CD8-positive, alpha-beta memory T cell (primary cell): ENCODE measurements around the gene CACNA2D2. TPM values are rescaled to one million over a fixed set of nuclear protein-coding genes. Genes with fewer than 3 reads are reported as not detected.

Experiments used
- CTCF ChIA-PET: fragments of 350-600 bp; sonication (Branson Sonifier 250); formaldehyde crosslinking; loops from one replicate; lab custom pipeline; 2021; ENCODE audit warnings: antibody characterized with exemption; lab: Charles Lee
- POLR2A ChIA-PET: fragments of 350-600 bp; sonication (Branson Sonifier 250); formaldehyde crosslinking; loops from one replicate; lab custom pipeline; 2021; ENCODE audit warnings: antibody characterized with exemption; lab: Charles Lee
- DNase-seq, 5 donors: peaks; one replicate each; pipeline versions ENCODE4 v3.0.0 to v3.0.0-alpha.2; 2020 to 2022; ENCODE audit warnings: mixed read lengths in 1 of 5
- H3K27ac ChIP-seq: one replicate; pipeline ENCODE4 v1.7.0; 2013; ENCODE audit warnings: low read depth, mild to moderate bottlenecking, low read length, moderate library complexity
- H3K27me3 ChIP-seq: 2 replicates; pipeline ENCODE4 v1.7.0; 2013; ENCODE audit warnings: low read length, mild to moderate bottlenecking; ENCODE audit not compliant: insufficient read depth, poor library complexity, severe bottlenecking
- H3K36me3 ChIP-seq: 2 replicates; pipeline ENCODE4 v1.7.0; 2013; ENCODE audit warnings: mild to moderate bottlenecking, low read length, moderate library complexity; ENCODE audit not compliant: insufficient read depth
- H3K4me1 ChIP-seq: 2 replicates; pipeline ENCODE4 v1.7.0; 2013; ENCODE audit warnings: mild to moderate bottlenecking, low read length, moderate library complexity; ENCODE audit not compliant: insufficient read depth
- H3K4me3 ChIP-seq: 2 replicates; pipeline ENCODE4 v1.7.0; 2013; ENCODE audit warnings: mild to moderate bottlenecking, low read length
- H3K9me3 ChIP-seq: 2 replicates; pipeline ENCODE4 v1.7.0; 2013; ENCODE audit warnings: mild to moderate bottlenecking, low read length
- H3K27ac Mint-ChIP-seq, 8 donors: one replicate each; pipeline ENCODE4 v1.8.0; 2020 to 2021; ENCODE audit warnings: mixed read lengths in 8 of 8, mild to moderate bottlenecking in 6 of 8, inconsistent platforms in 3 of 8, moderate library complexity in 3 of 8
- H3K27me3 Mint-ChIP-seq, 2 donors: one replicate each; pipeline ENCODE4 v1.8.0; 2020 to 2021; ENCODE audit warnings: mixed read lengths in 2 of 2, mild to moderate bottlenecking in 1 of 2, moderate library complexity in 1 of 2
- H3K36me3 Mint-ChIP-seq, 3 donors: one replicate each; pipeline ENCODE4 v1.8.0; 2020 to 2021; ENCODE audit warnings: mixed read lengths in 3 of 3, inconsistent platforms in 1 of 3, mild to moderate bottlenecking in 1 of 3
- H3K4me1 Mint-ChIP-seq, 3 donors: one replicate each; pipeline ENCODE4 v1.8.0; 2020 to 2021; ENCODE audit warnings: mixed read lengths in 3 of 3, inconsistent platforms in 1 of 3, mild to moderate bottlenecking in 1 of 3
- H3K4me3 Mint-ChIP-seq, 7 donors: one replicate each; pipeline ENCODE4 v1.8.0; 2020 to 2021; ENCODE audit warnings: mixed read lengths in 7 of 7, mild to moderate bottlenecking in 6 of 7, moderate library complexity in 4 of 7, inconsistent platforms in 2 of 7
- H3K9me3 Mint-ChIP-seq, 5 donors: one replicate each; pipeline ENCODE4 v1.8.0; 2020 to 2022; ENCODE audit warnings: mixed read lengths in 5 of 5, mild to moderate bottlenecking in 3 of 5, moderate library complexity in 2 of 5, inconsistent platforms in 1 of 5
- polyA plus RNA-seq: library from polyadenylated mRNA; unstranded; fragments of 300-500 nt; fragmentation: Illumina TruSeq; gene quantifications from one replicate; pipeline ENCODE4 v1.2.3, GENCODE V29; 2021
- total RNA-seq, 2 experiments: library from RNA; stranded (reverse); gene quantifications; one replicate each; pipeline ENCODE4 v1.2.3, GENCODE V29; 2021

CACNA2D2 gene
- total and polyA plus RNA-seq, 3 experiments from 2014 or later = 0.73 to 2.6 (median 1.1) TPM

- peaks cover 7 to 13% (median 12%) of the 10 kb centered on the region in 3 donors for H3K4me1 Mint-ChIP-seq
- H3K27me3 Mint-ChIP-seq = peaks cover 0 to 3% of the 10 kb centered on the region in 2 donors
- ChIA-PET POLR2A (no interaction called here), CTCF (no interaction called here)
- no peaks in the 10 kb centered on the region for H3K27me3 ChIP-seq
- H3K36me3 ChIP-seq = no peaks in the 10 kb centered on the region
- H3K4me3 ChIP-seq = no peak overlapping the region
- peak overlapping the region in 1 of 8 donors; percentile 15 for H3K27ac Mint-ChIP-seq
- H3K4me3 Mint-ChIP-seq = no peak overlapping the region
- no peaks in the 10 kb centered on the region for H3K9me3 Mint-ChIP-seq
- no peaks in the 10 kb centered on the region for H3K9me3 ChIP-seq
- DNase-seq = no peak
- H3K36me3 Mint-ChIP-seq = no peaks in the 10 kb centered on the region
- H3K27ac ChIP-seq = no peak overlapping the region
- no peaks in the 10 kb centered on the region for H3K4me1 ChIP-seq
These were observed 13.0 kb downstream of the CACNA2D2 start for GRCh38 chr3:50490424-50490823.

DNA sequence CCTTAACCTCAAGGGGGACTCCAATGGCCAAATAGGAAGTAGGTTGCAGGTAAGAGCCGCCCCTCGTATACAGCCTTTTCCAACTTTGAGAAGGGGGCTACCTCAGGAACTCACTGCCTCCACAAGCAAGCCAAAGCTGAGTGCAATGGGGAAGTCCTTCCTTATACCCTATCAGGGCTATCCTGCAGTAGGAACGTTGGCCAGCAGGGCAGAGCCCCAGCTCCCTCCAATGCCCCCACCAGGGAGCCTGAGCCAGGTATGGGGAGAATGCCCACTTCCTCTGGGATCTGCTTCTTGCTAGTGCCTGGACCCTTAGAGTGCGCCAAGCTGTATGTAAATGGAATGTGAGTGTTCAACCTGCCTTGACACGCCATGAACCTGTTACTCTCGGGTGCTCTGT lies 16.3 kb downstream of the CACNA2D2 start:
- ChIA-PET POLR2A (no interaction called here), CTCF (no interaction called here)
- DNase-seq = no peak
- Histone ChIP-seq H3K4me3 (no peak overlapping the region), H3K36me3 (no peaks in the 10 kb centered on the region), H3K27me3 (no peaks in the 10 kb centered on the region), H3K27ac (no peak overlapping the region), H3K4me1 (peaks cover 12% of the 10 kb centered on the region), H3K9me3 (no peaks in the 10 kb centered on the region)
- no peak overlapping the region for H3K27ac Mint-ChIP-seq
- H3K4me1 Mint-ChIP-seq = peaks cover 6 to 16% (median 11%) of the 10 kb centered on the region in 3 donors
- H3K27me3 Mint-ChIP-seq = peaks cover 0 to 2% of the 10 kb centered on the region in 2 donors
- H3K9me3 Mint-ChIP-seq = no peaks in the 10 kb centered on the region
- H3K36me3 Mint-ChIP-seq = no peaks in the 10 kb centered on the region
- no peak overlapping the region for H3K4me3 Mint-ChIP-seq

DNA sequence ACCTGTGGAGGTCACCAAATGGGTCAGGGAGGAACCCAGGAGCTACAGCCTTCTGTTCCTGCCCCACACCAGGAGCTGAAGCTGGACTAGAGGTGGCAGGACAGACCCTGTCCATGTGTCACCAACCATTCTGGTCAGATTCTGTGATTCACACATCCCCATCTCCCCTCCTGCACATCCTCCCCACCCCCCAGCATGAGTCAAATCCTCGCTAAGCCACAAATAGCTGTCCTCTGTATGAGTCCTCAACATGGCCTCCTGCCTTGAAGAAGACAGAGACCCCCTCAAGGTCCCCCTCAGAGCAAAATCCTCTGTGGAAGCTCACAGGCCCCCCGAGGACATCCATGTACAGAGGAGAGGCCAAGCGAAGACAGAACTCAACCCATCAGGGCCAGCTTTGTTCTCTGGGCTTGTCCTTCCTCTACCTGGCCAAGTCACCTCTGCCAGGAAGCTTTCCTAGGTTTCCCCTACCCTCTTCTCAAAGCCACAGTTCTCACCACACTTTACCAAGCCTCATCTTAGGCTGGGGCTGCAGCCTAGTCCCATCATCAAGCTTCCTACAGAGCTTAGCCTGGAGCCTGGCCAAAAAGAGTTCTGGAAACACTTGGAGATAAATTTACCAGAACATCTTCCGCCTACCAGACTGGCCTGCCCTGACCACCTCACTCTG lies 17.1 kb downstream of the CACNA2D2 start:
- no peak for DNase-seq
- Mint-ChIP-seq H3K4me1 (peaks cover 10 to 19% (median 14%) of the 10 kb centered on the region in 3 donors), H3K4me3 (no peak overlapping the region), H3K9me3 (no peaks in the 10 kb centered on the region), H3K36me3 (no peaks in the 10 kb centered on the region), H3K27ac (peak overlapping the region in 1 of 8 donors; percentile 77), H3K27me3 (peaks cover 0 to 2% of the 10 kb centered on the region in 2 donors)
- CTCF ChIA-PET = no interaction called here
- H3K27me3 ChIP-seq = no peaks in the 10 kb centered on the region
- H3K36me3 ChIP-seq = no peaks in the 10 kb centered on the region
- H3K27ac ChIP-seq = no peak overlapping the region
- no peaks in the 10 kb centered on the region for H3K9me3 ChIP-seq
- H3K4me1 ChIP-seq = peaks cover 20% of the 10 kb centered on the region
- no peak overlapping the region for H3K4me3 ChIP-seq
- POLR2A ChIA-PET = no interaction called here

DNA sequence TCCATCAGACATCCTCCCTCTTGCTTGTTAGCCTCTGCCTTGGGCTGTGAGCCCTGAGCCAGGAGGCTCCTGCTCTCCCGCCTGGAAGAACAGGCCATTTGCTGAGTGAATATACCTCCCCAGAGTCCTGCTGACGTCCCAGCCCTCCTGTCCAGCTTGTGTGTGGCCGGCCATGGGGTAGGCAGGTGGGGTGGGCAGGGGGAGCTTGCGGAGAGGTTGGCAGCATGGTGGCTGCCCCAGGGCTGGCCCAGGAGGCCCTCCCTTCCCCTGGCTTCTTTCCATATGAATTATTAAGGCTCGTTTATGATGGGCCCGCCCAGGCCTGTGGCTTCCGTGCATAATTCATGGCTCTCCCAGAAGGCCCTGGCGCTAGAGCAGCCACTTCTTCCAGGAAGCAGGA lies 18.7 kb downstream of the CACNA2D2 start:
- H3K27ac ChIP-seq = no peak overlapping the region
- Mint-ChIP-seq H3K27me3 (peaks cover 0 to 2% of the 10 kb centered on the region in 2 donors), H3K4me3 (no peak overlapping the region), H3K36me3 (no peaks in the 10 kb centered on the region), H3K27ac (no peak overlapping the region), H3K4me1 (peaks cover 20 to 30% (median 24%) of the 10 kb centered on the region in 3 donors), H3K9me3 (no peaks in the 10 kb centered on the region)
- no peaks in the 10 kb centered on the region for H3K36me3 ChIP-seq
- peaks cover 26% of the 10 kb centered on the region for H3K4me1 ChIP-seq
- ChIA-PET CTCF (interaction anchor here (1.5 kb wide), 1 partner anchor 12 kb away, joined by 4 read pairs; no protein-coding TSS in a partner anchor), POLR2A (no interaction called here)
- no peak overlapping the region for H3K4me3 ChIP-seq
- DNase-seq = no peak
- no peaks in the 10 kb centered on the region for H3K27me3 ChIP-seq
- H3K9me3 ChIP-seq = no peaks in the 10 kb centered on the region

GRCh38 chr3:50483374-50483773 lies 20.1 kb downstream of the CACNA2D2 start:
- POLR2A ChIA-PET = no interaction called here
- no peaks in the 10 kb centered on the region for H3K36me3 ChIP-seq
- no peaks in the 10 kb centered on the region for H3K27me3 ChIP-seq
- H3K9me3 Mint-ChIP-seq = no peaks in the 10 kb centered on the region
- H3K27me3 Mint-ChIP-seq = peaks cover 0 to 2% of the 10 kb centered on the region in 2 donors
- CTCF ChIA-PET = no interaction called here
- no peaks in the 10 kb centered on the region for H3K9me3 ChIP-seq
- H3K4me3 ChIP-seq = no peak overlapping the region
- DNase-seq = no peak
- peak overlapping the region in 4 of 8 donors; percentile 47 to 79 (median 62) for H3K27ac Mint-ChIP-seq
- H3K27ac ChIP-seq = no peak overlapping the region
- H3K4me3 Mint-ChIP-seq = no peak overlapping the region
- peaks cover 26% of the 10 kb centered on the region for H3K4me1 ChIP-seq
- no peaks in the 10 kb centered on the region for H3K36me3 Mint-ChIP-seq
- peaks cover 20 to 32% (median 27%) of the 10 kb centered on the region in 3 donors for H3K4me1 Mint-ChIP-seq

GRCh38 chr3:50481992-50482391 lies 21.4 kb downstream of the CACNA2D2 start:
- H3K36me3 ChIP-seq = no peaks in the 10 kb centered on the region
- Mint-ChIP-seq H3K4me3 (peak overlapping the region in 2 of 7 donors; percentile 12 to 27), H3K9me3 (no peaks in the 10 kb centered on the region), H3K4me1 (peaks cover 25 to 32% (median 30%) of the 10 kb centered on the region in 3 donors), H3K36me3 (no peaks in the 10 kb centered on the region), H3K27me3 (peaks cover 0 to 2% of the 10 kb centered on the region in 2 donors), H3K27ac (peak overlapping the region in 3 of 8 donors; percentile 39 to 91 (median 71))
- ChIA-PET POLR2A (interaction anchor here (0.5 kb wide), 1 partner anchor 19 kb away, joined by 3 read pairs; no protein-coding TSS in a partner anchor), CTCF (no interaction called here)
- H3K4me3 ChIP-seq = no peak overlapping the region
- no peaks in the 10 kb centered on the region for H3K27me3 ChIP-seq
- DNase-seq = no peak
- H3K4me1 ChIP-seq = peaks cover 26% of the 10 kb centered on the region
- H3K27ac ChIP-seq = no peak overlapping the region
- no peaks in the 10 kb centered on the region for H3K9me3 ChIP-seq

GRCh38 chr3:50480471-50480870 lies 23.0 kb downstream of the CACNA2D2 start:
- CTCF ChIA-PET = no interaction called here
- H3K36me3 Mint-ChIP-seq = no peaks in the 10 kb centered on the region
- no peaks in the 10 kb centered on the region for H3K36me3 ChIP-seq
- DNase-seq = no peak
- H3K4me3 Mint-ChIP-seq = peak overlapping the region in 3 of 7 donors; percentile 23 to 62 (median 54)
- H3K27ac Mint-ChIP-seq = peak overlapping the region in 6 of 8 donors; percentile 43 to 85 (median 77)
- H3K4me3 ChIP-seq = no peak overlapping the region
- POLR2A ChIA-PET = no interaction called here
- H3K4me1 ChIP-seq = peaks cover 26% of the 10 kb centered on the region
- H3K4me1 Mint-ChIP-seq = peaks cover 25 to 34% (median 33%) of the 10 kb centered on the region in 3 donors
- no peaks in the 10 kb centered on the region for H3K27me3 ChIP-seq
- H3K9me3 Mint-ChIP-seq = no peaks in the 10 kb centered on the region
- H3K27me3 Mint-ChIP-seq = peaks cover 0 to 2% of the 10 kb centered on the region in 2 donors
- H3K27ac ChIP-seq = no peak overlapping the region
- H3K9me3 ChIP-seq = no peaks in the 10 kb centered on the region

GRCh38 chr3:50479523-50479922 lies 23.9 kb downstream of the CACNA2D2 start:
- DNase-seq = no peak

More at GRCh38 chr3:50479523-50479922, 23.9 kb downstream of the CACNA2D2 start:
- CTCF ChIA-PET = no interaction called here
- Histone ChIP-seq H3K4me1 (peaks cover 28% of the 10 kb centered on the region), H3K4me3 (no peak overlapping the region), H3K27ac (no peak overlapping the region), H3K27me3 (no peaks in the 10 kb centered on the region), H3K9me3 (no peaks in the 10 kb centered on the region), H3K36me3 (no peaks in the 10 kb centered on the region)
- Mint-ChIP-seq H3K4me3 (no peak overlapping the region), H3K9me3 (no peaks in the 10 kb centered on the region), H3K27me3 (peaks cover 0 to 2% of the 10 kb centered on the region in 2 donors), H3K4me1 (peaks cover 26 to 41% (median 34%) of the 10 kb centered on the region in 3 donors), H3K27ac (peak overlapping the region in 7 of 8 donors; percentile 40 to 90 (median 75)), H3K36me3 (no peaks in the 10 kb centered on the region)
- POLR2A ChIA-PET = no interaction called here
